HG03103 (cell line): ENCODE measurements around the gene RPS15A.
"Not testable (repeated sequence)": the region's sequence is repeated elsewhere in the genome, so short reads cannot be mapped to it uniquely, and the experiment has no call there.

ENCODE experiments used
- ATAC-seq: cut with Tn5 transposase; IDR thresholded peaks from one replicate; pipeline ENCODE4 v1.9.1; 2021; ENCODE audit warnings: low read depth; ENCODE audit not compliant: unreplicated experiment

RPS15A gene

GRCh38 chr16:18799500-18799899 lies 9.4 kb upstream of the RPS15A start:
- no peak for ATAC-seq

- no peak for ATAC-seq
Measured at GRCh38 chr16:18797746-18798145, 7.6 kb upstream of the RPS15A start.

GRCh38 chr16:18796377-18796776 lies 6.2 kb upstream of the RPS15A start:
- no peak for ATAC-seq

- no peak for ATAC-seq
Measured at GRCh38 chr16:18792836-18793433, 2.8 kb upstream of the RPS15A start.

GRCh38 chr16:18789515-18789849 lies 652 bp downstream of the RPS15A start:
- ATAC-seq = no peak

- ATAC-seq = no peak
Measured at GRCh38 chr16:18788828-18789514, 1.2 kb downstream of the RPS15A start.

- no peak for ATAC-seq
Measured at GRCh38 chr16:18784917-18785623, 5.1 kb downstream of the RPS15A start.

- ATAC-seq = no peak
Measured at GRCh38 chr16:18783430-18784341, 6.4 kb downstream of the RPS15A start.

- no peak for ATAC-seq
Measured at GRCh38 chr16:18782697-18783429, 7.3 kb downstream of the RPS15A start.

GRCh38 chr16:18781232-18781631 lies 8.9 kb downstream of the RPS15A start:
- ATAC-seq = not testable (repeated sequence)

- ATAC-seq = not testable (repeated sequence)
Measured at GRCh38 chr16:18780460-18781026, 9.6 kb downstream of the RPS15A start.

GRCh38 chr16:18777664-18778063 lies 12.5 kb downstream of the RPS15A start:
- ATAC-seq = not testable (repeated sequence)

- not testable (repeated sequence) for ATAC-seq
Measured at GRCh38 chr16:18776334-18776733, 13.8 kb downstream of the RPS15A start.

GRCh38 chr16:18774651-18775050 lies 15.5 kb downstream of the RPS15A start:
- ATAC-seq = not testable (repeated sequence)

- ATAC-seq = not testable (repeated sequence)
Measured at GRCh38 chr16:18772171-18772570, 18.0 kb downstream of the RPS15A start.

- not testable (repeated sequence) for ATAC-seq
Measured at GRCh38 chr16:18770336-18770962, 19.7 kb downstream of the RPS15A start.

GRCh38 chr16:18767217-18767616 lies 22.9 kb downstream of the RPS15A start:
- ATAC-seq = not testable (repeated sequence)

GRCh38 chr16:18762713-18763112 lies 27.4 kb downstream of the RPS15A start:
- peak; percentile 57 for ATAC-seq
